K562 (cell line): ENCODE results near the gene TMEM38B. TPM values are rescaled to one million over a fixed set of nuclear protein-coding genes. Genes with fewer than 3 reads are reported as not detected.
A peak's percentile ranks its signal among the peaks of the same experiment; 100 is the strongest.

Source experiments
- BRF1 ChIP-seq: IDR thresholded peaks from 3 replicates; pipeline ENCODE4 v1.6.1; 2011; ENCODE audit warnings: borderline replicate concordance, mild to moderate bottlenecking; ENCODE audit not compliant: insufficient read length; ENCODE audit errors: extremely low read depth
- CGGBP1 ChIP-seq: fragments of 250-450 bp; sonication (Bioruptor Pico); IDR thresholded peaks from 2 replicates; pipeline ENCODE4 v1.9.0; 2021; ENCODE audit warnings: mild to moderate bottlenecking
- FIP1L1 ChIP-seq: fragments of 200-400 bp; formaldehyde crosslinking; IDR thresholded peaks from 2 replicates; pipeline ENCODE4 v1.6.1; 2018; ENCODE audit warnings: mild to moderate bottlenecking, low read depth, low read length; ENCODE audit not compliant: poor library complexity, severe bottlenecking
- GATAD2A ChIP-seq: fragments of 450-650 bp; IDR thresholded peaks from 2 replicates; pipeline ENCODE4 v1.6.1; 2017
- HEY1 ChIP-seq: fragments of 250-450 bp; sonication (Bioruptor Pico); IDR thresholded peaks from 2 replicates; pipeline ENCODE4 v1.5.0; 2020; ENCODE audit warnings: mild to moderate bottlenecking, moderate library complexity, borderline replicate concordance
- KHSRP ChIP-seq: fragments of 450-650 bp; IDR thresholded peaks from 2 replicates; pipeline ENCODE4 v1.6.1; 2017
- KLF6 ChIP-seq: fragments of 250-450 bp; sonication (Bioruptor Pico); IDR thresholded peaks from 2 replicates; pipeline ENCODE4 v1.4.0; 2020; ENCODE audit warnings: mild to moderate bottlenecking, moderate library complexity, borderline replicate concordance
- LEF1 ChIP-seq: fragments of 450-650 bp; IDR thresholded peaks from 2 replicates; pipeline ENCODE4 v1.6.1; 2016; ENCODE audit warnings: mild to moderate bottlenecking
- MBD2 ChIP-seq: sonication (generic); IDR thresholded peaks from 2 replicates; pipeline ENCODE4 v1.6.1; 2016; ENCODE audit warnings: low read depth, borderline replicate concordance
- POLR2AphosphoS2 ChIP-seq: IDR thresholded peaks from 2 replicates; pipeline ENCODE4 v1.6.1; 2012; ENCODE audit warnings: low read length, improper control_type of control experiment
- PPARD ChIP-seq: fragments of 250-450 bp; sonication (Bioruptor Pico); IDR thresholded peaks from 2 replicates; pipeline ENCODE4 v1.8.0; 2022; ENCODE audit warnings: inconsistent platforms, mild to moderate bottlenecking, moderate library complexity
- RBBP5 ChIP-seq: fragments of 200-600 bp; sonication (generic); IDR thresholded peaks from 2 replicates; pipeline ENCODE4 v1.6.1; 2012; ENCODE audit warnings: borderline replicate concordance, mild to moderate bottlenecking, low read length, control low read depth, inconsistent platforms; ENCODE audit not compliant: insufficient read depth, poor library complexity, severe bottlenecking
- SOX6 ChIP-seq: fragments of 450-650 bp; IDR thresholded peaks from 2 replicates; pipeline ENCODE4 v1.6.1; 2014; ENCODE audit warnings: mild to moderate bottlenecking
- XRCC5 ChIP-seq: fragments of 200-400 bp; formaldehyde crosslinking; IDR thresholded peaks from 2 replicates; pipeline ENCODE4 v1.6.1; 2017; ENCODE audit warnings: low read depth, mild to moderate bottlenecking, low read length
- YY1 ChIP-seq, 3 experiments: IDR thresholded peaks; 2 replicates each; pipeline ENCODE4 v1.6.1; 2011; ENCODE audit warnings: low read length in 2 of 3, mild to moderate bottlenecking in 2 of 3, moderate library complexity in 2 of 3, borderline replicate concordance in 1 of 3, control low read depth in 1 of 3, low read depth in 1 of 3; ENCODE audit not compliant: insufficient read depth in 3 of 3, insufficient replicate concordance in 2 of 3, control insufficient read depth in 1 of 3, insufficient read length in 1 of 3; ENCODE audit errors: extremely low read depth in 1 of 3
- ZMIZ1 ChIP-seq, 2 experiments: fragments of 150-350 bp in 1 of 2; IDR thresholded peaks; 2 replicates each; pipeline ENCODE4 v1.6.1; 2012 to 2016; ENCODE audit warnings: low read depth in 2 of 2, low read length in 2 of 2, mild to moderate bottlenecking in 1 of 2, moderate library complexity in 1 of 2
- ZNF174 ChIP-seq: fragments of 250-450 bp; sonication (Bioruptor Pico); IDR thresholded peaks from 2 replicates; pipeline ENCODE4 v1.4.0; 2020; ENCODE audit warnings: mild to moderate bottlenecking
- ZNF347 ChIP-seq: fragments of 450-650 bp; formaldehyde crosslinking; IDR thresholded peaks from 2 replicates; pipeline ENCODE4 v1.4.0; 2020; ENCODE audit warnings: low read depth, mild to moderate bottlenecking, moderate library complexity
- polyA plus RNA-seq, 8 experiments: library from polyadenylated mRNA; depleted of rRNA in 4 of 8; stranded (reverse) in 5 of 8; unstranded in 3 of 8; fragments of >200 nt; fragmentation: Nextera tagmentation in 2 of 8; fragmentation: Illumina TruSeq in 1 of 8; extraction: Ambion mirVana in 2 of 8; extraction: Trizol in 1 of 8; gene quantifications; 2 replicates each; pipeline versions ENCODE4 v1.2.1 to v1.2.3, GENCODE V29; 2011 to 2014; ENCODE audit warnings: inconsistent platforms in 1 of 8, missing spikeins in 1 of 8
- total RNA-seq, 7 experiments: library from RNA; depleted of rRNA in 6 of 7; stranded (reverse); fragments of >200 nt in 6 of 7; fragmentation: Illumina TruSeq in 2 of 7; extraction: Trizol in 2 of 7; gene quantifications; 2 replicates each; pipeline versions ENCODE4 v1.2.1 to v1.2.3, GENCODE V29; 2011 to 2021; ENCODE audit warnings: low replicate concordance in 1 of 7
- TF ChIP-seq, protein P1 (sequence below): fragments of 450-650 bp; conservative IDR thresholded peaks from 2 replicates; pipeline ENCODE4 v1.6.1; 2016; ENCODE audit warnings: missing genetic modification characterization, low read depth, mild to moderate bottlenecking, control low read depth, missing compliant biosample characterization
- TF ChIP-seq, protein P2 (sequence below): fragments of 250-450 bp; sonication (Bioruptor Pico); IDR thresholded peaks from 2 replicates; pipeline ENCODE4 v1.8.0; 2021; ENCODE audit warnings: moderate library complexity, mild to moderate bottlenecking, inconsistent platforms

The TMEM38B gene
- total and polyA plus RNA-seq, 9 of the 15 experiments (the other 6 are each of a cell fraction or from before 2014, with no cell fraction given): 26.0 to 57.5 (median 38.5) TPM

- TF ChIP-seq BRF1 (no peak), ZNF174 (CRISPR knock-in tag) (no peak), GATAD2A (peak; percentile 85; the same call in 1 of the 2 replicates), YY1 (IDR thresholded peaks at IDR 0.05; ENCODE audit: borderline replicate concordance in 1 of 3, control insufficient read depth in 1 of 3, extremely low read depth in 1 of 3, insufficient read depth in 3 of 3, insufficient read length in 1 of 3, insufficient replicate concordance in 2 of 3, low read depth in 1 of 3, low read length in 2 of 3) (peak in 1 of 3 experiments; percentile 31), MBD2 (no peak), CGGBP1 (peak; percentile 51; the same call in 1 of the 2 replicates), KHSRP (no peak), KLF6 (CRISPR knock-in tag) (no peak), ZNF347 (no peak), SOX6 (peak; percentile 54; the same call in 1 of the 2 replicates), POLR2AphosphoS2 (no peak), FIP1L1 (peak; percentile 55), XRCC5 (no peak), RBBP5 (peak; percentile 85), LEF1 (no peak), PPARD (CRISPR knock-in tag) (no peak), HEY1 (CRISPR knock-in tag) (no peak), ZMIZ1 (IDR thresholded peaks at IDR 0.05; ENCODE audit: low read depth in 2 of 2, low read length in 2 of 2) (no peak)
- TF ChIP-seq, protein P1, sequence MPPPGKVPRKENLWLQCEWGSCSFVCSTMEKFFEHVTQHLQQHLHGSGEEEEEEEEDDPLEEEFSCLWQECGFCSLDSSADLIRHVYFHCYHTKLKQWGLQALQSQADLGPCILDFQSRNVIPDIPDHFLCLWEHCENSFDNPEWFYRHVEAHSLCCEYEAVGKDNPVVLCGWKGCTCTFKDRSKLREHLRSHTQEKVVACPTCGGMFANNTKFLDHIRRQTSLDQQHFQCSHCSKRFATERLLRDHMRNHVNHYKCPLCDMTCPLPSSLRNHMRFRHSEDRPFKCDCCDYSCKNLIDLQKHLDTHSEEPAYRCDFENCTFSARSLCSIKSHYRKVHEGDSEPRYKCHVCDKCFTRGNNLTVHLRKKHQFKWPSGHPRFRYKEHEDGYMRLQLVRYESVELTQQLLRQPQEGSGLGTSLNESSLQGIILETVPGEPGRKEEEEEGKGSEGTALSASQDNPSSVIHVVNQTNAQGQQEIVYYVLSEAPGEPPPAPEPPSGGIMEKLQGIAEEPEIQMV (tag): no peak
- TF ChIP-seq, protein P2, sequence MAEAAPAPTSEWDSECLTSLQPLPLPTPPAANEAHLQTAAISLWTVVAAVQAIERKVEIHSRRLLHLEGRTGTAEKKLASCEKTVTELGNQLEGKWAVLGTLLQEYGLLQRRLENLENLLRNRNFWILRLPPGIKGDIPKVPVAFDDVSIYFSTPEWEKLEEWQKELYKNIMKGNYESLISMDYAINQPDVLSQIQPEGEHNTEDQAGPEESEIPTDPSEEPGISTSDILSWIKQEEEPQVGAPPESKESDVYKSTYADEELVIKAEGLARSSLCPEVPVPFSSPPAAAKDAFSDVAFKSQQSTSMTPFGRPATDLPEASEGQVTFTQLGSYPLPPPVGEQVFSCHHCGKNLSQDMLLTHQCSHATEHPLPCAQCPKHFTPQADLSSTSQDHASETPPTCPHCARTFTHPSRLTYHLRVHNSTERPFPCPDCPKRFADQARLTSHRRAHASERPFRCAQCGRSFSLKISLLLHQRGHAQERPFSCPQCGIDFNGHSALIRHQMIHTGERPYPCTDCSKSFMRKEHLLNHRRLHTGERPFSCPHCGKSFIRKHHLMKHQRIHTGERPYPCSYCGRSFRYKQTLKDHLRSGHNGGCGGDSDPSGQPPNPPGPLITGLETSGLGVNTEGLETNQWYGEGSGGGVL (CRISPR knock-in tag): no peak
Measured at GRCh38 chr9:105656131-105656921, 38.0 kb upstream of the TMEM38B start (continued).
